Daoy (cell line): ENCODE measurements around the gene RHEB. TPM values are rescaled to one million over a fixed set of nuclear protein-coding genes. Genes with fewer than 3 reads are reported as not detected.

ENCODE experiments used
- DNase-seq: peaks from one replicate; pipeline ENCODE4 v3.0.0-alpha.2; 2015; ENCODE audit warnings: low read depth
- total RNA-seq: library from RNA; depleted of rRNA; stranded (reverse); fragments of >200 nt; shearing (Covaris generic); gene quantifications from 2 replicates; pipeline ENCODE4 v1.2.3, GENCODE V29; 2014

RHEB gene
- total RNA-seq, 1 experiment from 2014 or later = 307 TPM

DNA sequence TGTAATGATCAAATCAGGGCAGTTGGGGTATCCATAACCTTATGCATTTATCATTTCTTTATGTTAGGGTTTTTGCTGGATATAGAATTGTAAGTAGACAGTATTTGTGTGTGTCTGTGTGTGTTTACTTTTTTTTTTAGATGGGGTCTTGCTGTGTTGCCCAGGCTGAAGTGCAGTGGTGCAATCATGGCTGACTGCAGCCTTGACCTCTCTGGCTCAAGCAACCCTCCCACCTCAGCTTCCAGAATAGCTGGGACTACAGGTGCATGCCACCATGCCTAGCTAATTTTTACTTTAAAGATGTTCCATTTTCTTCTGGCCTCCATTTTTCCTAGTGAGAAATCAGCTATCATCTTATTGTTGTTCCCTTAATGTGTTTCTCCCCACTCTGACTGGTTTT lies 10.1 kb upstream of the RHEB start:
- no peak for DNase-seq

DNA sequence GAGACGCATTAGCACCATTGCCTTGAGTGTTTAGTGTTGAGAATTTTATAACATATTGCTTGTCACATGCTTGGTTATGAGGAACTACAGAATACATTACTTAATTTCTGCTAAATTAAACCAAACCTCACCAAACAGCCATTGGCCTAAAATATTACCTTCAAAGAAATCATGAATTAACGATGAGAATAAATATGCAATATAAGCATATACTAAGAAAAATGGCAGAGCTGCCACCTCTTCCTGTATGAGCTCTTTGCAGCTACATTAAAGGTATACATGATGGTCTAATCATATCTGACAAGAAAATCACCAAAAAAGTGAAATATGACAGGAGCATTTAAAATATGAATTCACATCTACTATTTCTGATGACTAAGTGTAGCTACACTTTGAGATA lies 5.2 kb upstream of the RHEB start:
- DNase-seq = no peak

DNA sequence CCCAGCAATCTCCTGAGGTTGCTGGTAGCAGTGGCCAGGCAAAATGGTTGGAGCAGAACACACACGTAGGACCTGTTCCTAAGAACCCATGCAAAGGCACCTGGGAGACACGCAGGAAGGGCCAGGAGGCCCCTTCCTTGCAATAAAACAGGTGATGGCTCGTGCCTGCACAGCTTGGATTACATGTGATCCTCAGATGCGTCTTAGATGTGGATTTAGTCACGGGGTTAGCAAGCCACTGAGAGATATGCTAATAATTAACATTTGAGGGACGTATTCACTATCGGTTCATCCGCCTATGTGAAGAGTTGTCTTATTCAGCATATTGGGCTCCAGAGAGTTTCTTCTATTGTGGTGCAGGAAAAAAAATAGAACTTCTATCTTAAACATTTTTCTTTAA lies 4.6 kb upstream of the RHEB start:
- no peak for DNase-seq

DNA sequence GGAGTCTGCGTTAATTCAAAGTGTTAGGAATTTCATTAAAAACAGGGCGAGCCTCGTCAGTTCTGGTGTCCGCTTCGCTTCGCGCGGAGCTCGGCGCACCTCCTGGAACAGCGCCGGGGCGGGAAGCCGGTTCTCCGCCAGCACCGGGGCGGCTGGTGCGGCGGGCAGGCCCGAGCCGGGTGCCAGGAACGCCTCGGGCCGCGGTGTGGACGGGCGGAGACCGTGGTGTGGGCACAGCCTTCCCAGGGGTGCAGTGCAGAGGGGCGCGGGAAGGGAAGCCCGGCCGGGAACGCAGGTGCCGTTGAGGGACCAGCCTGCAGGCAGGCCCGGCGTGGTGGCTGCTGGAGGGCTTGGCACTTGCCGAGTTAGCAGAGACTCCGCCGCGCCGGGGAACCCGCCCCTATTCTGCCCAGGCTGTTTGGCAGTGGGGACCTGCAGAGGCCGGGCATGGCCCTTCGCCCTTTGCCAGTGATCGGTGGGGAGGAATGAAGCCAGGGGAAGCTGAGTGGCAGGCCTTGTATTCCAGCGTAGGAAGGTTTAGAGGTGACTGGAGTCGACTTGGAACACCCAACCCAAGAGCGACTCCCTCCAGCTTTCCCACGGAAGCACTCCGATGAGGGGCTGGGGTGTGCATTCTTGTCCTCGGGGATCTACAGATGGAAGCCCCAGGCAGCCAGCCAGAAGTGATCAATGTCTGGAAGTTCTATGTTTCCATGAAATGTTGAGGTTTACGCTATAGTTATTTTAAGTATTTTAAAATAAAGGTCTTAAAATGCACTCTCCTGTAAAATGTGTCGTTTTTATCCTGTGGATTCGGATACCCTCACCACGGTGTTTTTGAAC lies 945 bp upstream of the RHEB start:
- peak; percentile 70 for DNase-seq

DNA sequence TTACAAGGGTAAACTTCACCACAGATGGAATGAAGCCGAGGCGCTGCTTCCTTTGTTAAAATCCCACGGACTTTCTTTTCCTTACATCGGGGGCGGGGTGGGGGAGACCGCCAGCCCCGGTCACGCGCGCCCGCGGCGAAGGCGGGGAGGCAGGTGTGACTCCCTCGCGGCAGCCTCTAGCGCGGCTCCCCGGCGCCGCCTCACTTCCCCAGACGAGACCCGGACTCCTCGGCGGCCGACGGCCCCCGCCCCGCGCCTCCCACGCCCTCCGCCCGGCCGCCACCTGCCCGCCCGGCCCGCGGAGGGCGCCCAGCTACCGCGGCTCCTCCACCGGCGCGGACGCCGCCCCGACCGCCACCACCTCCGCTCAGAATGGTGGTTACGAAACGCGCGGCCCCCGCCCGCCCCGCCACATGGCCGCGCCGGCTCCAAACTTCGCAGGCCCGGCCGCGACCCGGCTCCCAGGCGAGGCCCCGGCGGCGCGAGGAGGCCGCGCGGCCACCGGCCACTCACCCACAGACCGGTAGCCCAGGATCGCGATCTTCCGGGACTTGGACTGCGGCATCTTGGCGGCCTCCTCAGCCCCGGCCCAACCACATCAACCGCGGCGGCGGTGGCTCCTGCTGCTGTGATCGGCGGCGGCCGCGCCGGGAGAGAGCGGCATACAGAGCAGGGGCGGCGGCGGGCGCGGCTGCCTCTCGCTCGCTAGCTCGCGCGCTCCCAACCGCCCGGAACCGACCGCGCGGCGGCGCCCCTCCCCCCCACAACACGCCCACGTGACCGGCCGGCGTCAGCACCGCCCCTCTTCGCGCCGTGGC lies 539 bp downstream of the RHEB start:
- DNase-seq = peak; percentile 54

DNA sequence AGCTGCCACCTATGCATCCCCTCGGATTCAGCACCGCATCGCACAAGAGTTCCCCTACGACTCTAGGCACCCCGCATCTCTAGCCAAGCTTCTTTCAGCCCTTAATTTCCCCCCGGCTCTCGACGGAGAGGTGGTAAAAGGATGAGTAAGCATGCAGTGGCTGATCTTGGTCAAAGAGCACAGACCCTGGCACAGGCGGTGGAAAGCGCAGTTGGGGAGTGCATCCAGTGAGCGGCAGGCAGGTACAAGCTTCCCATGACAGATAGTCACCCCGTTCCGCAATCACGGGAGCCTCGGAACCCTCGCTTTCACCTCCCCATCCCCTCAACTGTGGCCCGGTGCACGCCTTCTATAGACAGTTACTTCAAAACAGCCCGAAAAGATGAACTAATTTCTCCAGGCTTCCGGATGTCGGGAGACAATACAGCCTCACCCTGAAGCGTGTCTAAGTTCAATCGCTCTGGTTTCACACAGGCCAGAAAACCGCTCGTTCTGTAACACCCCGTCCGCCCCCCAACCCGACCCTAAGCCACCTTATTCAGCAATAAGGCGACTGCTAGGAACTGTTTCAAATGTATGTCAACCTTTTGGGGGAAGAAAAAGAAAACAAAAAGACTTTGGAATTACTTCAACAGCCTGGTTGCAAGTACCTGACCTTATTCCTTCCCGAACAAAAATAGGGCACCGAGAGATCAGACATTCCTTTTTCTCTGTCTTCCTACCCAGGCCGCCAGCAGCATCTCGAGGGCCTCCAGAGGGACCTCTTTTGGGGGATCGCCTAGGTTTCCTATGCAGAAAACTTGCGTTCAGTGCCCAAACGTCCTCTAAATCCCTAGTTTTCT lies 1.4 kb downstream of the RHEB start:
- peak; percentile 84 for DNase-seq

DNA sequence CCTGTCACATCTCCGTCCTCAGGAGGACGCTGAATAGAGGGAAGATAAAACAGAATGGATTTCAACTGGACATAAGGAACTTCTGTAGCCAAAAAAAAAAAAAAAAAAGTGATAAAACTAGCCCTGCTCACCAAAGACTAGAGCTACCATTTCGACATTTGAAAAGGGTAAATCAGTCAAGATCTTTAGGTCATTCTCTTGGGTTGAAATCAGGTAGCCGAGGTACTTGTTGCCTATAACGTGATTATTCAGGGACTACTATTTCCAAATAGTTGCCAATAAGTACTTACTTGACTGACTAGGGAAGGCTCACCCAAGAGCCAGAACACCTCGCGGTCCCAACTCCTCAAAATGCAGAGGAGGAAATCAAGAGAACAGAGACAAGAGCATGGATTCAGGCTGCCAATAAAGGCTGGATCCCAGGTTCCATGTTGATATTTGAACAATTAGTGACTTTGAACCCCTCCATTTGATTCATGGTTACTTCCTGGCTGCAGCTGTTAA lies 2.0 kb downstream of the RHEB start:
- peak; percentile 16 for DNase-seq

DNA sequence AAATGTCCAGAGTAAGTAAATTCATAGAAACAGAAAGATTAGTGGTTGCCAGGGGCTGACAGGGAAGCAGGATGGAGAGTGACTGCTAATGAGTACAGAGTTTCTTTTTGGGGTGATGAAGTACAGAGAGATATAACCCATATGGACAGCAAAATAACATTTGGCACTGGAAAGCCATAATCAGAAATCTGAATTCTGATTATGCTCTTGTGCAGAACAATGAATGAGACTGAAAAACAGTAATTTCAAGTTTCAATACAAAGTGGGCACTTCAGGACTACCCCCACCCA lies 4.5 kb downstream of the RHEB start:
- no peak for DNase-seq

DNA sequence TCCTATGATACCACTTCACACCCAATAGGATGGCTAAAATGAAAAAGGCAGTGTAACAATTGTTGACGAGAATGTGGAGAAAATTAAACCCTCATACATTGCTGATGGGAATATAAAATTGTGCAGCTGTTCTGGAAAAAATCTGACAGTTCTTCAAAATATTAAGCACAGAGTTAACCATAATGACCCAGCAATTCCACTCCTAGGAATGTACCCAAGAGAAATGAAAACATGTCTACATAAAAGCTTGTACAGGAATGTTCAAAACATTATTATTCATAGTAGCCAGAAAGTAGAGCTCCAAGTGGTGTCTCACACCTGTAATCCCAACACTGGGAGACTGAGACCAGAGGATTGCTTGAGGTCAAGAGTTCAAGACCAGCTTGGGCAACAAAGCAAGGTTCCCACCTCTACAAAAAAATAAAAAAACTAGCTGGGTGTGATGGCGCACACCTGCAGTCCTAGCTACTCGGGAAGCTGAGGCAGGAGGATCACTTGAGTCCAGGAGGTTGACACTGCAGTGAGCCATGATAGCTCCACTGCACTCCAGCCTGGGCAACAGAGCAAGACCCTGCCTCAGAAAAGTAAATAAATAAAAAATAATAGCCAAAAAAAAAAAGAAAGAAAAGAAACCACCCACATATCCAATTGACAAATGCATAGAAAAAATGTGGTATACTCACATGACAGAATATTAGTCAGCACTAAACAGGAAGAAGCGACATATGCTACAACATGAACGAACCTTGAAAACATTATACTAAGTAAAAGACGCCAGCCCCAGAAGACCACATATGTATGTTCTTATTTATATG lies 5.0 kb downstream of the RHEB start:
- no peak for DNase-seq

DNA sequence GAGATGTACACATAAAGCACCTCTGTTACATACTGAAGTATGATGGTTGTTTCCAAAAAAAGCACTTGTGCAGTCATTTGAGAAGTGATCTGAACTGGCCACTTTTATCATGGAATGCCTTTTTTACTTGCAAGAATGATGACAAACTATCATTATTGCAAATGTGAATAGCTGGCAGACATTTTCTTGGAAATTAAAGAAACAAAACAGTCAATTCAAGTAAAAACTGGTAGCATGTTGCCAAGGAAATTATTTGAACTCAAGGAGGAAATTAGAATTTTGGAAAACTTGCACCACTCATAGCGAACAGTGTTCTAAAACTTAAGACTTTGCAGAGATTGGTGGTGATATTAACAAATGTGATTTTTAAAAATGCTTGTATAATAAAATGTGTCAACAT lies 6.6 kb downstream of the RHEB start:
- no peak for DNase-seq

DNA sequence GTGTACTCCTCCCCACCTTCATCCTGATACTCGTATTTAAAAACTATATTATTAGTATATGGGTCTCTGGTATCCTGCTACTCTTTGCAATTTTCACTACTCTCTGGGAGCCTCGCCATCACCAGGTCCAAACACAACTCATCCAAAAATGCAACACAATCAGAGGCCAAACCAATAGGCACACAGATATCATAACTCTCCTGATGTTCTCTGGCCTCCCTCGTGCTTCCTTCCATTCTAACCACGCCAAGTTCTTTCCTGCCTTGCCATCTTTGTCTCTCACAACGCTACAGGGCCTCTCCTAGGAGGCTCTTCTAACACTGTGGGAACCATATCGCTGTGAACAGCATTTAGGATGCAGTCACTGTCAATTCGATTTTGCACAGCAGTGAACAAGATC lies 7.3 kb downstream of the RHEB start:
- no peak for DNase-seq

DNA sequence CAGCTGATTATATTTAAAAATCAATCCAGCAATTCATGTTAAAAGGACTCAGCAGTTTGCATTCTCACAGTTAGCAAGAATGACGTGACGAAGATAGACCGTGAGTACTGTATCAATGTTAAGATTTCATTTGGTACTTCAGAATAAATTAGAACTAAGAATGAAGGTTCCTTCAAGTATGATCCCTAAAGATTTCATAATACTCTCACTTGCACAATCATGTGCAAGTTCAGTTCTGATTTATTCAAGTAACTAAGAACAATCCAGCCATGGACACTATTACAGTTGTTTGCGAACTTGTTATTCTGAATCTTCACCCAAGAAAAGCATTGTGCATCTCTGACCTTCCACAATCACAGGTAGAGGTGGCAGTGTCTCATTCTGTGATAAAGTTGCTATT lies 7.7 kb downstream of the RHEB start:
- DNase-seq = no peak

DNA sequence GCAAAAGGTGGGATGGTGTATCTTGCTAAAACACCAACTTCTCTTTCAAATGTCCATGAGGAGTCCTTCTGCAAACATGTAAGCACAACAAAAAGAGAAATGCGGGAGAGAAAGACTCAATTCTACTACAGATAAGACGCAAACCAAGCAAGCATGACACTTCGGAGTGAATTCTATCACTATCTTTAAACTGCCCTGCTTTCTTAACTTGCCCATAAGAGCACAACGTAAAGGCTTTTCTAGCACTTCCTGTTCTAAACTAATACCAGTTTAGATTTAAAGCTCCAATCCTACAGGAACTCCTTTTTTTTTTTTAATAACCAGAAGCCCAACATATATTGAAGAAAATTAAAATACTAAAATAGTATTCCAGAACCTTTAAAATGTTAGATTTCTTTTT lies 8.4 kb downstream of the RHEB start:
- no peak for DNase-seq

DNA sequence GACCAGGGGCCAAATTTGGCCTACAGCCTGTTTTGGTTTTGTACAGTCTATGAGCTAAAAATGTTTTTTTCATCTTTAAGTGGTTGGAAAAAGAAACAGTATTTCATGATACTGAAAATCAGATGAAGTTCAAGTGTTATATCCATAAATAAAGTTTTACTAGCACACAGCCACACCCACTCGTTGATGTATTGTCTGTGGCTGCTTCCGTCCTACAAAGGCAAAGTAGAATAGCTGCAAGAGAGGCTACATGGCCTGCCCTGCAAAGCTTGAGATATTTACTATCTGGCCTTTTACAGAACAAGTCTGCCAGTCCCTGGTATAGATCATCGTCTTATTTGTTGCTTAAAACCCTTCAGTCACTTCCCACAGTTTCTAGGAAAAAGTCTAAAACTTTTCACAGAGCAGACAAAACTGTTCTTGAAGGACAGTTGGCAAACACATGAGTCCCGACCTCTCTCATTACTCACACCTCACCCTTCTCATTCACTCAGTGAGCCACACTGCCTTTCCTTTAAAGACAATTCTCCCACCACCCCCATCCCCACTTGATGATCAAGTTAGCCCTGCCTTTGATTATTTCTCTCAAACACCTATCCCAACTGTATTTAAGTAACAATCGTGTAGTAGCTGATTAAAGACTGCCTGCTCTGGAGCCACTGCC lies 9.9 kb downstream of the RHEB start:
- DNase-seq = no peak

DNA sequence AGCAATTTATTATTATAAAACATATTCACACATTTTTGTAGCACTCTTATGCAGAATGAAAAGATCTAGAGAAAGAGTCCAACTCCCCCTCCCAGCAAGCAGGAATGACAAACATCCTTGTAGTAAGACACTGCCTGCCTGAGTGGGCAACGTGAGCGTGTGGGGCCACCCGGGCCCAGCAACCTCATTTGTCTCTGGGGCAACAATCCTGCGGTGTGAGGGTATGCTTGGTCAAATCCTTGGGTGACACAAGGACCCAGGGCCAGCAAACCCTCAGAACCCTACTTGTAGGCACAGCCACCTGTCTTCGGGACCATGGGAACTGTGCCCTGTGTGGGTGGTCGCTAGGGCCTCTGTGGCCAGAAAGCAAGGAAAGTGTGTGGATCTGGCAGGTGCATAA lies 10.7 kb downstream of the RHEB start:
- DNase-seq = no peak

DNA sequence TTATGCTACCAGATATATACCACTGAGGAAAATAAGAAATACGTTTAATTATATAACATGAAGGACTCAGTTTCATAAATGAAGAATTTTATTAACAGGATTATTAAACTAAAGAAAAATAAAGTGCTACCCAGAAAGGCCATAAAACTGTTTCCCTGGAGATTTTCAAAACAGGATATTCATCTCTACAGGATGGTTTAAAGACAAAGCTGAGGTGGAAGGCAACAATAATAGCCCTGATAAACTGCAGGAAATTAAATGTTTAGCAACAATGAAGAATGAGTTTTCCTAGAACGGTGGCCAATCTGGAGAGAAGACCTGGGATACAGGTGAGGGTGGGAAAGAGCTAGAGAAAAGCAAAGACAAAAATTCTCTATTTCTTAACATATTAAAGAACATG lies 11.9 kb downstream of the RHEB start:
- no peak for DNase-seq

DNA sequence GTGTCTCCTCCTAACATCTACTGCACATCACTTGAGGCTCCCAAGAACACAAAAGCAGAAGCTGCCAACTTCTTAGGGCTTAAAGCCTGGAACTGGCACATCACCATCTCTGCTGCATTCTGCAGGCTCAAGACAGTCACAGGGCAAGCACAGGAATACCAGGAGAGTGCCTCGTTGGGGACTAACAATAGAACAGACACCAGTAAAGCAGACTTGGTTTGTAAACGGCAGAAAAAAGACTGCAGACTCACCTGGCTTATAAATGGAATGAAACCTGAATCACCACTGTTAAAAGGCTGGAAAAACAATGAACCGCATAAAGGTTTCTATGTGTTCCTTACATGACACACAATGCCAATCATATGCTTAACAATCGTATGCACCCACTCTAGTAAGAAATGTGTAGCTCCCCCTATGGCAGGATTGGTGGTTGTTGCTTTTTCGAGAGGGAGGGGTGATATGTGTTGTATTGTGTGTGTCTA lies 12.8 kb downstream of the RHEB start:
- DNase-seq = no peak

DNA sequence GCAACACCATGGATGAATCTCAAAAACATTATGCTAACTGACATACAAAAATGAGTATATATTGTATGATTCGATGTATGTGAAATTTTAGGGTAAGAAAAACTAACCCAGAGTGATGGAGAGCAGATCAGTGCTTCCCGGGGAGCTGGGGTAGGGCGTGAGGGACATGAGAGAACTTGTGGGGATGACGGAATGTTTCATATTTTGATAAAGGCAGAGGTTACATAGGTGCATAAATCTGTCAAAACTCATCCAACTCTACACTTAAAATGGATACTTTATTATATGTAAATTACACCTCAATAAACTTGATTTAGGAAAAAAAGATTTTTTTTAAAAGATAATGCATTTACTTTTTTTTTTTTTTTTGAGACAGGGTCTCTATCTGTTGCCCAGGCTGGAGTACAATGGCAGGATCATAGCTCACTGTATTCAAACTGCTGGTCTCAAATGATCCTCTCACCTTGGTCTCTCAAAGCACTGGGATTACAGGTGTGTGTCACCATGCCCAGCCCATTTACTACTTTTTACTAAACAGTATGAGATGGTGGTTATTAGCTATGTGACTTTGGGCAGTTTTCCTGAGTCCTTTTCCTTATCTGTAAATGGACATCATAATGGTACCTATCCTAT lies 13.7 kb downstream of the RHEB start:
- no peak for DNase-seq

DNA sequence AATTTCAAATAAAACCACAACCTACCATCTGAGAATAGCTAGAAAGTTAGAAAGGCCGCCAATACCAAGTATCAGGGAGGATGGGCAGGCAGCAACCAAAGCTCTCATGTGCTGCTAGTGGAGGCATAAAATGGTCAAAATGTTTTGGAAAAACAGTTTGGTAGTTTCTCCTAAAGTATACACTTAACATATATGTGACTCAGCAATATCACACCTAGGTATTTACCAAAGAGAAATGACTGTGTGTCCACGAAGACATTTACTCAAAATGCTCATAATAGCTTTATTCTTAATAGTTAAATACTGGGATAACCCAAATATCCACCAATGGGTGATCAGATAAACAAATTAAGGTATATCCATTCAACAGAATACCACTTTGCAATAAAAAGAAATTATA lies 14.3 kb downstream of the RHEB start:
- DNase-seq = no peak

DNA sequence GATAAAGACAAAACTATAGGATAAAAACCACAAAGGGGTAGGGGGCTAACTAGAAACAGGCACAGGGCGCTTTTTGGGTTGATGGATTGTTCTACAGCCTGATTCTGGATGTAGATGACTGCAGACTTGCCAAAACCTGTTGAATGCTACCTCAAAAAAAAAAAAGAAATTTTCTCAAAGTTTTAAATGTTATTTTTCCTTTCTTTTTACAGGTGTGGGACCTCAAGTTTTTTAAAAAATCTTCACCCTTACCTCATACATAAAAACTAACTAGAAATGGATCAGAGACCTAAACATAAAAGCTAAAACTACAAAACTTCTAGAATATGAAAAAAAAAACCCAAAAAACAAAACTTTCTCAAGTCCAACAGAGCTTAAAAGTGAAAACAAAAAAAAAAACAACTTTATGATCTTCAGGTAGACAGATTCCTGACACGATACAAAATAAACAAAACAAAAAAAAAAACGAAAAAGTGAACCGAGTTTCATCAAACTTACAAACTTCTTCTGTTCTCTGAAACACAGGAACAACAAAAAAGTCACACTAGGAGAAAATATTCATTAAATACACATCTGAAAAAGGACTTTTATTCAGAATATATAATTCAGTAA lies 14.9 kb downstream of the RHEB start:
- no peak for DNase-seq
